T-cell (primary cell): ENCODE results near the gene ZNF207. TPM values are rescaled to one million over a fixed set of nuclear protein-coding genes. Genes with fewer than 3 reads are reported as not detected.
"Not testable (repeated sequence)": the region's sequence is repeated elsewhere in the genome, so short reads cannot be mapped to it uniquely, and the experiment has no call there.

Source experiments
- ATAC-seq, 4 experiments: fragments of 200-7000 bp in 3 of 4; fragments of 150-1000 bp in 1 of 4; cut with Tn5 transposase; replicated peaks in 1 of 4; 1 replicate in 3 of 4; 2 replicates in 1 of 4; pipeline ENCODE4 v1.10.0; 2021; ENCODE audit warnings: moderate library complexity in 3 of 4, mild to moderate bottlenecking in 2 of 4, moderate number of reproducible peaks in 1 of 4
- CTCF ChIA-PET, 2 donors: fragments of 300-600 bp; sonication (Branson Sonifier 250); formaldehyde crosslinking; loops; one replicate each; lab custom pipeline; 2022; ENCODE audit warnings: antibody characterized with exemption in 2 of 2; lab: Charles Lee
- POLR2A ChIA-PET, 2 donors: fragments of 300-600 bp; sonication (Branson Sonifier 250); formaldehyde crosslinking; loops; one replicate each; lab custom pipeline; 2022; ENCODE audit warnings: antibody characterized with exemption in 2 of 2; lab: Charles Lee
- DNase-seq, 35 experiments: peaks; one replicate each; pipeline versions ENCODE4 v3.0.0 to v3.0.0-alpha.2; 2013 to 2023
- H3K27ac ChIP-seq: one replicate; pipeline ENCODE4 v1.5.1; 2013; ENCODE audit warnings: low read length
- H3K27me3 ChIP-seq, 2 experiments: replicated peaks in 1 of 2; 1 replicate in 1 of 2; 2 replicates in 1 of 2; pipeline versions ENCODE4 v1.6.1 to v1.7.0; 2013; ENCODE audit warnings: low read length in 1 of 2, mixed read lengths in 1 of 2; ENCODE audit not compliant: control insufficient read depth in 2 of 2, insufficient read depth in 2 of 2; ENCODE audit errors: extremely low read depth in 1 of 2
- H3K36me3 ChIP-seq, 2 donors: 1 replicate in 1 of 2; 2 replicates in 1 of 2; pipeline versions ENCODE4 v1.6.1 to v1.7.0; 2013; ENCODE audit warnings: low read length in 1 of 2; ENCODE audit not compliant: control insufficient read depth in 2 of 2, insufficient read depth in 1 of 2; ENCODE audit errors: extremely low read depth in 1 of 2
- H3K4me1 ChIP-seq, 2 experiments: 1 replicate in 1 of 2; 2 replicates in 1 of 2; pipeline versions ENCODE4 v1.6.1 to v1.7.0; 2013; ENCODE audit warnings: low read length in 2 of 2, mixed read lengths in 1 of 2; ENCODE audit not compliant: insufficient read depth in 2 of 2, control insufficient read depth in 1 of 2; ENCODE audit errors: extremely low read depth in 1 of 2
- H3K4me3 ChIP-seq, 2 donors: 1 replicate in 1 of 2; 2 replicates in 1 of 2; pipeline versions ENCODE4 v1.5.1 to v1.7.0; 2013; ENCODE audit warnings: mild to moderate bottlenecking in 2 of 2, low read length in 1 of 2, moderate library complexity in 1 of 2; ENCODE audit not compliant: control insufficient read depth in 1 of 2; ENCODE audit errors: extremely low read depth in 1 of 2
- H3K9me3 ChIP-seq: 2 replicates; pipeline ENCODE4 v1.7.0; 2013
- H3K27ac Mint-ChIP-seq, 2 donors: one replicate each; pipeline ENCODE4 v1.8.0; 2020 to 2021; ENCODE audit warnings: mild to moderate bottlenecking in 2 of 2, mixed read lengths in 2 of 2
- H3K27me3 Mint-ChIP-seq, 2 donors: one replicate each; pipeline ENCODE4 v1.8.0; 2021 to 2022; ENCODE audit warnings: mixed read lengths in 2 of 2
- H3K36me3 Mint-ChIP-seq: one replicate; pipeline ENCODE4 v1.8.0; 2021; ENCODE audit warnings: mixed read lengths
- H3K4me1 Mint-ChIP-seq, 3 donors: one replicate each; pipeline ENCODE4 v1.8.0; 2020 to 2022; ENCODE audit warnings: mixed read lengths in 3 of 3, mild to moderate bottlenecking in 1 of 3
- H3K4me3 Mint-ChIP-seq, 3 donors: one replicate each; pipeline ENCODE4 v1.8.0; 2020 to 2022; ENCODE audit warnings: mild to moderate bottlenecking in 3 of 3, mixed read lengths in 3 of 3, moderate library complexity in 3 of 3
- H3K9me3 Mint-ChIP-seq, 3 donors: one replicate each; pipeline ENCODE4 v1.8.0; 2020 to 2022; ENCODE audit warnings: mixed read lengths in 3 of 3
- WGBS: methylation state at CpG from one replicate; pipeline ENCODE4 v1.1.5; 2013; ENCODE audit warnings: missing lambda C conversion rate; ENCODE audit not compliant: insufficient coverage; 5-methylcytosine and 5-hydroxymethylcytosine counted together
- total RNA-seq, 35 experiments: library from RNA in 6 of 35; stranded (reverse) in 6 of 35; fragments of 120-200 nt in 1 of 35; gene quantifications; one replicate each; pipeline versions ENCODE4 v1.2.1 to v1.2.4 and lab custom pipeline; 2013 to 2026

Gene ZNF207
- total RNA-seq, 5 donors from 2014 or later (not counting 1 experiment from before 2014, with no cell fraction given), result 208 to 271 (median 228) TPM

DNA sequence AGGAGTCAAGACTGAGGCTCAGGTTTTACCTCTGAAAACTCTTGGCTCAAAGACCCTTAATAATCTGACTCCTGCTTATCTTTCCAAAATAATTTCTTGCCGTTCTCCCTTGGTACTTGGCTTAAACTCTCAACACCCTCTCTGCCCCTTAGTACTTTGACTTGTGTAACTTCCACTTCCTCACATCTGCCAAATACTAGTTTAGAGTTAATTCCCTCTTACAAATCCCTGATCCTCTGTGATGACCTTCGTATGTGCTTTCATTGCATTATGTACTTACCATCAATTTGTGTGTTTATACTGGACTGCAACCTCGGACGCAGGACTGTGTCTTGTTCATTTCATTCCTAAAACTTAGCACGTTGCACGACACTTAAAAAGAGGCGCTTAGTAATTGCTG, 35.2 kb downstream of the ZNF207 start:
- Histone ChIP-seq H3K27me3 (no peaks in the 10 kb centered on the region), H3K4me1 (no peaks in the 10 kb centered on the region), H3K36me3 (peaks cover 3 to 17% of the 10 kb centered on the region in 2 donors), H3K9me3 (no peaks in the 10 kb centered on the region), H3K27ac (no peak overlapping the region), H3K4me3 (no peak overlapping the region)
- peaks cover 29% of the 10 kb centered on the region for H3K36me3 Mint-ChIP-seq
- H3K27me3 Mint-ChIP-seq, result no peaks in the 10 kb centered on the region
- 83% methylated on average over 2 of the region's 7 CpGs for WGBS
- ATAC-seq (no peak), DNase-seq (no peak)
- no peak overlapping the region for H3K27ac Mint-ChIP-seq
- H3K4me1 Mint-ChIP-seq, result peaks cover 2 to 15% (median 5%) of the 10 kb centered on the region in 3 donors
- no peak overlapping the region for H3K4me3 Mint-ChIP-seq
- ChIA-PET CTCF (no interaction called here), POLR2A (no interaction called here)
- peaks cover 0 to 3% (median 0%) of the 10 kb centered on the region in 3 donors for H3K9me3 Mint-ChIP-seq

- Mint-ChIP-seq H3K4me3 (no peak overlapping the region), H3K4me1 (peaks cover 2 to 15% (median 5%) of the 10 kb centered on the region in 3 donors), H3K27ac (peak overlapping the region in 1 of 2 donors; percentile 10), H3K36me3 (peaks cover 22% of the 10 kb centered on the region), H3K9me3 (peaks cover 0 to 3% (median 0%) of the 10 kb centered on the region in 3 donors), H3K27me3 (no peaks in the 10 kb centered on the region)
- 100% methylated on average over 3 of the region's 5 CpGs for WGBS
- POLR2A ChIA-PET, result no interaction called here
- Histone ChIP-seq H3K27ac (no peak overlapping the region), H3K4me1 (no peaks in the 10 kb centered on the region), H3K4me3 (no peak overlapping the region), H3K9me3 (no peaks in the 10 kb centered on the region), H3K27me3 (no peaks in the 10 kb centered on the region), H3K36me3 (peaks cover 3 to 10% of the 10 kb centered on the region in 2 donors)
- ATAC-seq (no peak), DNase-seq (no peak)
- CTCF ChIA-PET, result no interaction called here
These were observed 36.0 kb downstream of the ZNF207 start for GRCh38 chr17:32385971-32386370.

GRCh38 chr17:32386844-32387243, 36.9 kb downstream of the ZNF207 start:
- no peak overlapping the region for H3K4me3 ChIP-seq
- H3K4me1 ChIP-seq, result no peaks in the 10 kb centered on the region
- no peaks in the 10 kb centered on the region for H3K27me3 Mint-ChIP-seq
- no peak for DNase-seq
- peaks cover 0 to 3% (median 0%) of the 10 kb centered on the region in 3 donors for H3K9me3 Mint-ChIP-seq
- POLR2A ChIA-PET, result no interaction called here
- H3K4me3 Mint-ChIP-seq, result no peak overlapping the region
- no peak overlapping the region for H3K27ac ChIP-seq
- no peak for ATAC-seq
- peaks cover 3 to 6% of the 10 kb centered on the region in 2 donors for H3K36me3 ChIP-seq
- H3K36me3 Mint-ChIP-seq, result peaks cover 19% of the 10 kb centered on the region
- H3K4me1 Mint-ChIP-seq, result peaks cover 0 to 15% (median 5%) of the 10 kb centered on the region in 3 donors
- CTCF ChIA-PET, result no interaction called here
- no peaks in the 10 kb centered on the region for H3K9me3 ChIP-seq
- H3K27ac Mint-ChIP-seq, result no peak overlapping the region
- no peaks in the 10 kb centered on the region for H3K27me3 ChIP-seq

- not testable (repeated sequence) for H3K9me3 ChIP-seq, DNase-seq, H3K4me1 Mint-ChIP-seq, H3K36me3 Mint-ChIP-seq, H3K9me3 Mint-ChIP-seq, H3K27me3 Mint-ChIP-seq, H3K4me1 ChIP-seq, ATAC-seq, H3K4me3 Mint-ChIP-seq, H3K27ac Mint-ChIP-seq, H3K27ac ChIP-seq, H3K27me3 ChIP-seq, H3K36me3 ChIP-seq, H3K4me3 ChIP-seq
- ChIA-PET CTCF (interaction anchor here in 1 of 2 donors (0.5 kb wide), 1 partner anchor 1349 kb away, joined by 3 read pairs; no protein-coding TSS in a partner anchor), POLR2A (interaction anchor here in 1 of 2 donors (0.6 kb wide), 1 partner anchor 12 kb away, joined by 4 read pairs; no protein-coding TSS in a partner anchor)
- WGBS, result 87% methylated on average over 3 of the region's 14 CpGs
These were observed 38.2 kb downstream of the ZNF207 start for GRCh38 chr17:32388128-32388527.

DNA sequence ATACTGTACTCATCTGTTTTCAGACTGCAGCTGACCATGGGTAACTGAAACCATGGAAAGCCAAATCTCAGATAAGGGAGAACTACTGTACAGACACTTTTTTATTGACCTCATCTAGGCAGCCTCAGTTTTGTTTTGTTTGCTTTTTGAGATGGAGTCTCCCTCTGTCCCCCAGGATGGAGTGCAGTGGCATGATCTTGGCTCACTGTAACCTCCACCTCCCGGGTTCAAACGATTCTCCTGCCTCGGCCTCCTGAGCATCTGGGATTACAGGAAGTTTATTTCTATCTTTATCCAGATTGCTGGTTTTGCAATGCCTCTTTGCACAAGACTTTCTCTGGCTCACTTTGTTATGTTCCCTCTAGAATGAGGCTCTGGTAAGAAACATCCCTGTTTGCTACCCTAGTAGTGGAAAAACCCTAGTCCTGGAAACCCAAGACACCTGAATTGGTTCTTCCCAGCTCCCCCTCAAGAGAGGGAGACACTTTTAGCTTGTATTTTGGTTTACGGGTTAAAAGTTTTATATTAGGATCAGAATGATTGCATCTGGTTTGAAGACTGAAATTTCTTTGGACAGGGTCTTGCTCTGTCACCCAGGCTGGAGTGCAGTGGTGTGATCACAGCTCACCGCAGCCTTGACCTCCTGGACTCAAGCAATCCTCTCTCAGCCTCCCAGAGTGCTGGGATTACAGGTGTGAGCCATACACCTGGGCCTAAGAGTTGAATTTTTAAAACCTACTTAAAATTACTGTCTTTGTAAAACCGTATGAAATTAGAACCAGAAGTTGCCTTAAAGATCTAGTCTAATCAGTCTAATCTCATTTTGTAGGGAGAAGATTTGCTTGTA, 38.9 kb downstream of the ZNF207 start:
- Mint-ChIP-seq H3K27me3 (no peaks in the 10 kb centered on the region), H3K36me3 (peaks cover 11% of the 10 kb centered on the region), H3K4me3 (no peak overlapping the region), H3K4me1 (peaks cover 0 to 1% (median 0%) of the 10 kb centered on the region in 3 donors), H3K27ac (no peak overlapping the region), H3K9me3 (no peaks in the 10 kb centered on the region)
- Histone ChIP-seq H3K36me3 (peaks cover 0 to 5% of the 10 kb centered on the region in 2 donors), H3K9me3 (no peaks in the 10 kb centered on the region), H3K27me3 (no peaks in the 10 kb centered on the region), H3K4me1 (no peaks in the 10 kb centered on the region), H3K27ac (no peak overlapping the region), H3K4me3 (no peak overlapping the region)
- ChIA-PET CTCF (interaction anchor here in 1 of 2 donors (0.5 kb wide), 1 partner anchor 1348 kb away, joined by 3 read pairs; no protein-coding TSS in a partner anchor), POLR2A (interaction anchor here in 1 of 2 donors (0.6 kb wide), 1 partner anchor 12 kb away, joined by 4 read pairs; no protein-coding TSS in a partner anchor)
- ATAC-seq (no peak), DNase-seq (no peak)
- WGBS, result 100% methylated on average over 1 of the region's 6 CpGs

GRCh38 chr17:32393904-32394303, 43.9 kb downstream of the ZNF207 start:
- ChIA-PET POLR2A (no interaction called here), CTCF (no interaction called here)
- no peak overlapping the region for H3K27ac ChIP-seq
- H3K9me3 Mint-ChIP-seq, result peaks cover 0 to 3% (median 0%) of the 10 kb centered on the region in 3 donors
- H3K9me3 ChIP-seq, result no peaks in the 10 kb centered on the region
- no peak overlapping the region for H3K4me3 Mint-ChIP-seq
- H3K36me3 ChIP-seq, result no peaks in the 10 kb centered on the region
- no peaks in the 10 kb centered on the region for H3K27me3 Mint-ChIP-seq
- DNase-seq (no peak), ATAC-seq (no peak)
- peak overlapping the region; percentile 35 to 53 for H3K27ac Mint-ChIP-seq
- H3K4me3 ChIP-seq, result no peak overlapping the region
- H3K27me3 ChIP-seq, result no peaks in the 10 kb centered on the region
- H3K36me3 Mint-ChIP-seq, result peaks cover 16% of the 10 kb centered on the region
- peaks cover 0 to 3% of the 10 kb centered on the region in 2 experiments for H3K4me1 ChIP-seq
- 100% methylated on average over 2 of the region's 5 CpGs for WGBS
- peaks cover 2 to 9% (median 5%) of the 10 kb centered on the region in 3 donors for H3K4me1 Mint-ChIP-seq
